T follicular helper cell (primary cell): Measurements from ENCODE around the gene BTBD6.
A peak's percentile ranks its signal among the peaks of the same experiment; 100 is the strongest.

Source experiments
- DNase-seq: peaks from one replicate; pipeline ENCODE4 v3.0.0-alpha.2; 2020; ENCODE audit warnings: low read depth
- total RNA-seq, 2 experiments: gene quantifications; one replicate each; lab custom pipeline; 2026; lab: John Stamatoyannopoulos, UW

Gene BTBD6
- 32.6 to 86.2 reads per million in 2 experiments for total RNA-seq

DNA sequence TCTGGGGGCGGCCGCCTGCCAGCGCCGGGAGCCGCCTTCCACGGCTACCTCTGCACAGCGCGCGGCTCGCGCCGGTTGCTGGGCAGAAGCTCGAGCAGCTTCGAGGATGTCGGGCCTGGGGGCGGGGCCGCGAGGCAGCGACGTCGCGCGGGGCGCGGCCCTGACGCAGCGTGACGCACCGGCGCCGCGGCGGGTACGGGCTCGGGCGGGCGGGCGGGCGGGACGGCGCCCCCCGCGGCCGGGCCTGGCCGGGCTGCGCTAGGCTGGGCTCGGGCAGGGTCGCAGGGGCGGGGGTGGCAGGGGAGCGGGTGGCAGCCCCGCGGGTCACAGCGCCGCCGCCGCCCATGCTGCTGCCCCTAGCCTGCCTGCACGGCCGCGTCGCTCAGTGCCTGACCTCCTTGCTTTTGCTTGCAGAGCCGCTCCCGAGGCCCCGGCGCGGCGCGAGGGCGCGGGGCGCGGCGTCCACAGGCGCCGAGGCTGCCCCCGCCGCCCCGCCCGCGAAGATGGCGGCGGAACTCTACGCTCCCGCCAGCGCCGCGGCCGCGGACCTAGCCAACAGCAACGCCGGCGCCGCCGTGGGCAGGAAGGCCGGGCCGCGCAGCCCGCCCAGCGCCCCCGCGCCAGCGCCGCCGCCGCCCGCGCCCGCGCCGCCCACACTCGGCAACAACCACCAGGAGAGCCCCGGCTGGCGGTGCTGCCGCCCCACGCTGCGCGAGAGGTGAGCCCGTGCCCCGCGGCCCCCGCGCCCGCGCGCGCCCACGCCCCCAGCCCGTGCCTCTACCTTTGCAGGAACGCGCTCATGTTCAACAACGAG, at the start of gene BTBD6:
BTBD6 (plus strand) TSS at position 166 of the 814 bp plus-strand sequence; CDS start at position 345, 179 bp downstream.
- DNase-seq, result peak; percentile 83

DNA sequence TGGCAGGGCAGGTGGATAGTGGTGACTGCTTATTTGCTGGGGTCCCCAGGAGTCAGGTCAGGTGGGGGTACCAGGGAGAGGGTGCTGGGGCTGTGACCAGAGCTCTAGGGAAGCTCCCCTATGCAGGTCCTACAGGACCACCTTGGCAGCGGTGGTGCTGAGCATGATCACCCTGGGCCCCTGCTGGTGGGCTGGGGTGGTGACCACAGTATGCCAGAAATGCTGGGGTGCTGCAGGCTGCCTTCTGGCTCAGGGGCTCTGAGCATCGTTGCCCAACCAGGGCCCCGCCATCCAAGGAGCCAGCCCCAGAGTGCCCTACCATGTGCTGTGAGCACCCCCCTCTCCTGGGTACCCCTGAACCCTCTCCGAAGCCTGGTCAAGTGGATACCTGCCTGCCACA, 49.7 kb upstream of the BTBD6 start:
- DNase-seq, result no peak

DNA sequence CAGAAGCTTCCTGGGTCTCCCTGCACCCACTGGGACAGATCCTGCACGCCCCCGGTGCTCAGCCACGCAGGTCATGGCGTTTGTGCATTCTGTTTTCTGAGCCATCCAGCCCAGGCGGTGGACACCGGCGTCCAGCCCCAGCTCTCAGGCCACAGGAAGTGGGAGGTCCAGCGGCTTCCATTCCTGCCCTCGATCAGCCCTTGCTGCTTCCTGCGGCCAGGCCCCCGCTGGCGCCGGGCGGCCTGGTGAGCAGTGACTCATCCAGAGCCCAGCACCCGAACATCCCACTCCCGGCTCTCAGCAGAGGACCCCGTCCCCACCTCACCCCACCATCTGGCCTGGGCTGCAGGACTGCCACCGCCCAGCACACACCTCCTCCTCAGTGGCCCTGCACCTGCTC, 49.2 kb upstream of the BTBD6 start:
- no peak for DNase-seq

DNA sequence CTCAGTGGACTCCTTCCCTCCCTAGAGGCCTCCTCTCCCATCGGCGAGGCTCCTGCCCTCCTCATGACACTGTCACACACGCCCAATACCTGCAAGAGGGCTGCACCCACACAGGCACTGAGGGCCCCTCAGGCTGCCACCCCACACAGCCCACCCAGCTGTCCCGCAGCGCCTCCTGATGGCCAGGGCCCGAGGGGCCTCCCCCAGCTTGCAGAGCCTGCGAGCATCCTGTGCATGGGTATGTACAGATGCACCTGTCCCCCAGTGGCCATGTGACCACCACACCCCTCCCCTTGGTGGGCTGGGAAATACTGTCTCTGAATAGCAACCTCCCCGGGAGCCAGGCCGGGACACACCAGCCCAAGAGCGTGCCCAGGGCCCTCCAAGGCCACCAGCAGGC, 48.3 kb upstream of the BTBD6 start:
- no peak for DNase-seq

DNA sequence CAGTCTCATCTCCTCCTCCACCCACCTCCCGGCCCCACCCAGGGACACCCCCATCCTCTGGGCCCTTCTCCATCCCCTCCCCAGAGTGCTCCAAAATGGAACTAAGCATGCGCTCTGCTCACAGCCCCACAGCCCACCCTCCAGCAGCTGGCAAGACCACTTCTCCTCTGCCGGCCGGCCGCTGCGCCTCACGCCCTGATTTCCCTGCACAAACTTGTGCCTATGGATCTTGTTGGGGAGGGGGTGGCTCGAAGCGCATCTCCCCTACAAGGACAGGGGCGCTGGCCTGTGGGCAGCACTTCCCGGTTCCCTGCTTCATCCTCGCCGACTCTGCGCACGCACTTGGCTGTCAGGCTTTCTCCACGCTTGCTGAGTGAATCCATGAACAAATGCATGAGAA, 47.7 kb upstream of the BTBD6 start:
- no peak for DNase-seq

DNA sequence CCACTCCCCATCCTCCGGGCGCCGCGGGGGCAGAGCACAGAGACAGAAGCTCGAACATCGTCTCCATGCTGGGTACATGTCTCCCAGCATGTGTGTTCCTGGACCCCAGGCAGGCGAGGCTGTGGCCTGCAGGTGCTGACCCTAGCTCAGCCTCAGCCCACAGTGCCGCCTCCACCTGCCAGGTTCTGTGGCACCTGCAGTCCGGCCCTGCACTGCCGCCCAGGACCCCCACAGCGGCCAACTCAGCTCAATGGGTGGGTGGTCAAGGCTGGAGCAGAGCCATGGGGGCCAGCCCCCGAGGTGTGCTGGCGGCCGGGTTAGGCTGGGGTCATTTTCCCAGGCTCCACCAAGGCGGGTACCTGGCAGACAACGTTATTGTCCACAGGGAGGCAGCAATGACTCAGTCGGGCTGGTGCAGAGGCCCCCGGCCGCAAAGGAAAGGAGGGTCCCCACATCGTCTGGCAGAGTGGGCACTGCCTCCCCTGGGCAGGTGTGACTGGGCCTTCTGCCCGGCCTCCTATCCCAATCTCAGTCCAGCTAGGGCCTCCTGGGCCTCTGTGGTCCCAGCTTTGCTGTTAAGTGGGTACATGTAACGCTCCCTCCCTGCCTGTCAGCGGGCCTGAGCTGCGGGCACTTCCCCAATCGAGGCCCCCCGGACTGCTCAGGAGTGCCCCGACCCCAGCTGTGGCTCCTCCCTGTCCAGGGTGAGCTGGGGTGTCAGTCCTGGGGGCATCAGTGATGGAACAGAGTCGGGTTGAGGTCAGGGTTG, 47.0 kb upstream of the BTBD6 start:
- no peak for DNase-seq

DNA sequence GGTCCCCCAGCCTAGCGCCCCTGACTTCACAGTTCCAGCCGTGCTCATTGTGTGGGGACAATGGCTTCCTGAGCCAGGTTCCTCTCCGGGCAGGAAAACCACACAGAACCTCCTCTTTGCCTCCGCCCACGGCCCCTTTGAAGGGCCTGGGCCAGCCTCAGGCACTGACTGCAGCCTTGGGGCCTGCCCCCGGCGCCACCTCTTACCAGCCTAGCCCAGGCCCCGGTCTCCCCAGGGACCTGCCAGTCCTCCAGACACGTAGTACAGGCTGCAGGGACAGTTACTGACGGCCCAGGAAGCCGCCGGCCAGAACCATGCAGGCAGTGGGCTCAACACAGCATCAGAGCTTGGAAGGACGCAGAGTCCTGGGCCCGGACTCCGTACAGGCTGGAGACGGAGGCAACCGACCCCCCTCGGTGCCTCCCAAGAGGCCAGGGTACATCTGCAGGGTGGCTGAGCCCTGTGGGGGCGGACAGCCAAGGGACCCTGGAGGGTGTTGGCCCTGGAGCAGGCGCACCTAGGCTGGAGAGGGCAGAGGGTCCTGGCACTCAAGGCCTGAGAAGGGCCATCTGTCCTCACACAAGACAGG, 46.3 kb upstream of the BTBD6 start:
- DNase-seq, result no peak

DNA sequence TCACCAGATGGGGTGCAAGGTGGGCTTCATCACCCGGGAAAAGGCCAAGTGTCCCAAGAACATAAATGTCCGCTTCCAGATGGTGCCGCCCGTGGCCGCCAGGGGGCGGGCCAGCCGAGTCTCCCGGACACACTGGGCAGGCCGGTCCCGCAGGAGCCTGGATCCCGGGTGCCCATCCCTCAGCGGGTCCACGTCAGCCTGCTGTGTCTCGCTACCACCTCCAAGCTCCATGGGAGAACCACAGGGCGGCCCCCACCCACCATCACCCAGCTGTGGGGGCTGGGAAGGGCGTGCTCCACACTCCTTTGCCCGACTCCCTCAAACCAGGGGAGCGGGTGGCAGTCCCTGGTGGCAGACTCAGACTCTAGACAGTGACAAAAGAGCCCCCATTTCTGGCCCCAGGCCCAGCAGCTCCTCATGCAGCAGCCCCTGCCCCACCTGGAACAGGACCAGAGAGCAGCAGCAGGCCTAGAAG, 45.2 kb upstream of the BTBD6 start:
- peak; percentile 41 for DNase-seq

DNA sequence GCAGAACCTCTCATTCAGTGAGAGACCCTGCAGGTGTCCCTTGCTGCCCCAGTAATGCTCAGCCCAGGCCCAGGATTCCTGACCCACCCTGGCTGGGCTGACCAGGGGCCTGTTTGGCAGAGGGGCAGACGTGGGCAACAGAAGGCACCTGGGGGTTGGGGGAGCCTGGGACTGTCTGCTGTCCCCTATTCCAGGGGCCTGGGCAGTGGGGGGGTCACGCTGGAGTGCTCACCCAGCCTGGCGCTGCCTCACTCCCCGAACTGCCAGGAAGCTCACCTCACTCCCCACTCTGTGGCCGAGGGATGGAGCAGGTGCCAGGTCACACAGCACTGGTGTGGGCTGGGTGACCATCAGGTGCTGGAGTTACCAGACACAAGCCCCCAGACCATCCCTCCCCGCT, 44.6 kb upstream of the BTBD6 start:
- no peak for DNase-seq

DNA sequence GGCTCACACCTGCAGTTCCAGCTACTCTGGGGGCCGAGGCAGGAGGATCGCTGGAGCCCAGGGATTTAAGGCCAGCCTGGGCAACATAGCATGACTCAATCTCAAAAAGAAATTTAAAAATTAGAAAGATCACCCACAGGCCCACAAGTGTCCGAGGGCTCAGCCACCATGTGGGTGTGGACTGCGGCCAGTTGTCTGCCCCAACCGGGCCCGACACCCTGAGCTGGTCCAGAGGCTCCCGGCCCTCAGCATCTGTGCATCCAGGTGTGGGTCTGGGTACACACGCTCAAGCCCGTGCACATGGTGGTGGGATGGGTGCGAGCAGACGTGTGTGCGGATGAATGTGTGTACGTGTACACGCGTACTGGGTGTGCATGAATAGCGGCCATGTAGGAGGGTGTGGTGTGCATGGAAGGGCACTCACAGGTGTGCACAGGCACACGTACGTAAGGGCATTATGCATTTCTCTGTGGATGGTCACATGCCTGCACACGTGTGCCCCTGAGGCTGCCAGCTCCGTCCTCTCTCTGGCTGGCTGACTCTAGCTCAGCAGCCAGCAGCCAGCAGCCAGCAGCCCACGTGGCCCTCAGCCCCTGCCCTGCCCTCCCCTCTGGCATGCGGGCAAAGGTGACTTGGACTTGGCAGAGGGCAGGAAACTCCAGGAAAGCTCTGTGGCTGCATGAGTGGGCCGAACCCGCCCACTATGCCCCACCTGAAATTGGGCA, 44.0 kb upstream of the BTBD6 start:
- no peak for DNase-seq

DNA sequence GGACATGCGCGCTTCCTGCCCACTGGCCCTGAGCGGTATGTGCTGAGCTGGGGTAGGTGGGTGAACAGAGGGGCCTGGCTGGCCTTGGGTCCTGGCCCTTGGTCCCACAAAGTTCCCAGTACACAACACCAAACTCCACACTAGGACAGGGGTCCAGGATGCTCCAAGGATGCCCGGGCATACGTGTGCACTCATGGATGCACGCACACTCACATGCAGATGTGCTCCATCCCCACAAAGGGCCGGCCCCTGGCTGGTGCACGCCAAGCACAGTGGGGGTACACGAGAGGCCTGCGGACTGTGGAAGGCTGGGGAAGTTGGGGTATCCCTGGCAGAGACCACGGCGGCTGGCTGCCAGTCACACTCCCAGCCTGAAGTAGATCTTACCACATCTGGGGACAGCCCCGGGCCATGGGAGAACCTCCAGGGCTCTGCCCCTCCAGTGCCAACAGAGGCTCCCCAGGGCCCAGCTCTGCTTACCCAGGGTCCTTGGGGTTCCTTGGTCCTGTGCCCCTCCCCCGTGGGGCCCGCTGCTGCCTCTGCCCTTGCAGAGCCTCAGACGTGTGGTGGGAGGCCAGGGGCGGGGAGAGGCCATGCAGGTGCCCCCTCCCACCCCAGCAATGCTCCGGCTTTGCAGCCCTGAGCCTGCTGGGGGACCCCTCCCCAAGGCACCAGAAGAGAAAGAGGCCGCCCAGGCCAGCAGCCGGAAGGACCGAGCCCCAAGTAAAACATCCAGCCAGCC, 43.2 kb upstream of the BTBD6 start:
- DNase-seq, result no peak

DNA sequence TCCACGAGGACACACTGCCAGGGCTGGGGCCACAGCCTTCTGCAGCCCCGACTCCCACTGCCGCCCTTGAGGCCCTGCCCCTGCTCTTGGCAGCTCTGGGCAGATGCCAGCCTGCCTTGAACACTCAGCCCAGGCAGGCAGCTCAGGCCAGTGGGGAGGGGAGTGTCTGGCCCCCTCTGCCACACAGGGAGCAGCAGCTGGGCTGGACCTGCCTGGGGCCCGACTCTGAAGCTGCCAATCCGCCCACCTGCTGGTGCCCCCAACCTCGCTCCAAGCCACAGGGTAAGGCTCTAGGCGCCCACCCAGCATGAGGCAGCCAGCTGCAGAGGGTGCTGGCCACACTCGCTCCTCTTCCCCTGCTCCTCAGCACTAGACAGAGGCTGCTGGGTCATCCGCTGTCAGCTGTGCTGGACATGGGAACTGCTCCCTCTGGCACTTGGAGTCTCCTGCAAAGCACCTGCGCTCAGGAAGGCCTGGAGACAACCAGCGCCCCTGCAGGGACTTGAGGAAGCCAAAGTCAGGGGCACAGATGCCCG, 42.6 kb upstream of the BTBD6 start:
- DNase-seq, result no peak

DNA sequence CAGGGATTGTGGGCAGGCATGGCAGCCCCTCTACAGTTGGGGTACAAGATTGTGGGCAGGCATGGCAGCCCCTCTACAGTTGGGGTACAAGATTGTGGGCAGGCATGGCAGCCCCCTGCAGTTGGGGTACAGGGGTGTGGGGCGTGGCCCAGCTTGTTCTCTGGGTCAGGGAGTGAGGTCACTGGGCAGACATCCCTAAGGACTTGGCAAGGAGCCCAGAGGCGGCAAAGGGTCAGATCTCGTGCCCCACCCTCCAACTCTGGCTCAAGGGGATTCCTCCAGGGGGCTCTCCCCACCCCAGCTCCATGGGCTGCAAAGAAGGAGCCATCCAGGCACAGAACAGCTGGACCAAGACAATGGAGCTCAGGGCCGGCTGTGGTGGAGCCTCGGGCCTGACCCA, 41.5 kb upstream of the BTBD6 start:
- DNase-seq, result no peak

DNA sequence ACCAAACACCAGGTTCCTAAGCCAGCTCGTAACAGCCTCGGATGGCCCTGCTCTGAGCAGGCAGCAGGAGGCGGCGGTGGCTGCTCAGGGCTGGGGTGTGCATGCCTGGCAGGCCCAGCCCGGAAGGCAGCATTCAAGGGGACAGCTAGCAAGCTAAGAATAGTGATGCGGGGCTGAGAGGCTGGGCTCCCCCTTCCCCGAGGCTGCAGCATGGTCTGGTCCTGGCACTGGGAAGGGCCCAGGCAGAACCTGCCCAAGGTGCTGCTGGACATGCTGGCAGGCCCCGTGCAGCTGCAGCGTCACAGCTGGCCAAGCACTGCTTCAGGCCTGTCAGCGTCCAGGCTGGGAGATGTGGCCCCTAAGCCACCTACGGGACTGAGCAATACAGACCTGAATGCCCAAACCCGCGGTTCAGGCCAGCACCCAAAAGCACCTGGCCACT, 40.9 kb upstream of the BTBD6 start:
- DNase-seq, result no peak

DNA sequence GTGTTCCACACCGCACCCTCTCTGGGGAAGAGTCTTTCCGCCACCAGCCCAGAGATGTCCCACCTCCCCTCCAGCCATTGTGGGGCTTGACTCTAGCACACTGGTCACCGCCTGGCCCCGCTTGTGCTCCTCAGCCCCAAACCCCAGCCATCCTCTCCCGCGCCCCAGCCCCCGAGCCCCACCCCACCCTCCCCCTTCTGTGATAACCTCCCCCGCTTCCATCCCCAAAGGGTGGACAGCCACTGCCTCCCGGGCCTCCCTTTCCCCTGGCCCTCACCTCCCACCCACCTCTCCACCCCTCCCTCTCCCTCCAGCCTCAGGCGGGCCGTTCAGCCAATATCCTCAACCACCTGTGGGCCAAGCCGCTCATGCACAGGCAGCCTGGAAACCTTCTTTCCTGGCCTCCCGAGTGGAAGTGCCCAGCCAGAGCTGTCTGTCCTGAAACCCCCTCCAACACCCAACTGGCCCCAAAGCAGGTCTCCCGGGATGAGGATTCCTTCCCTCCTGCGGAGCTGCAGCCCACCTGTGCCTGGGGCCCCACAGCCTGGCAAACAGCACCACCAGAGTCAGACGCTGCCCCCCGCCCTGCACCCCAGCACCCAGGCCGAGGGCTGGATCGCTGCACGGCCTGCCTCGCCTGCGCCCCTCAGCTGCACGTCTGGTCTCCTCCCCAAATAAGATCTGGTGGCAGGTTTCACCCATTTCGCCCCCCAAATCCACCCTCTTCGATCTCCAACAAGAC, 40.2 kb upstream of the BTBD6 start:
- DNase-seq, result no peak

DNA sequence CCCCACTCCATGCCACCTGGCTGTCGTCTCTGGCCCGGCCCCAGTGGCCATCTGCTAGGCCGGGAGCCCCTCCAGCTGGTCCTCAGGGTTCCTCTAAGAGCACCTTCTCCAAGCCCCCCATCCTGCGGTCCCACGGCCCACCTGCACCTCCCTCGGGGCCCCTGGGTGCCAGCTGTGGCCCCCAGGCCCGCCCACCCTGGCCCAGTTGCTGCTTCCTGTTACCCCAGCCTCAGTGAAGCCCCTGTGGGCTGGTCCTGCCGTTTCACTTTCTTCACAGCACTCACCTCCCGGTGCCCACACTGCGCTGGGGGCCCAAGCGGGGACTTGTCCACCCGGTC, 39.6 kb upstream of the BTBD6 start:
- DNase-seq, result no peak

DNA sequence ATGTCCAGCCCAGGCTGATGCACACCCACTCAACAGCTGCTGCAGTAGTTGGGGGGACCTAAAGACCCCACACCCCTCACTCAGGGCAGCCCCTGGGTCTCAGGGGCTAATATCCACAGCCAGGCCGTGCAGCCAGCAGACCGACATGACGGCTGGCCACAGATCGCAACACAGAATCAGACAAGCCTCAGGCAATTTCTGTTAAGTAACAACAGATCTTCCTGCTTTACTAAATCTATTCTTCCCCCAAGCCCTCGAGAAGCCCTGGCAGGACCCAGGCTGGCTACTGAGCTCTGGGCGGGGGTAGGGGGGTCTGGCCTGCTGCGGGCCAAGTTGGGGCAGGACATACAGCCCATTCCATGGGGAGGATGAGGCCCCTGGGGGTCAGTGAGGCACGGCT, 39.2 kb upstream of the BTBD6 start:
- no peak for DNase-seq

DNA sequence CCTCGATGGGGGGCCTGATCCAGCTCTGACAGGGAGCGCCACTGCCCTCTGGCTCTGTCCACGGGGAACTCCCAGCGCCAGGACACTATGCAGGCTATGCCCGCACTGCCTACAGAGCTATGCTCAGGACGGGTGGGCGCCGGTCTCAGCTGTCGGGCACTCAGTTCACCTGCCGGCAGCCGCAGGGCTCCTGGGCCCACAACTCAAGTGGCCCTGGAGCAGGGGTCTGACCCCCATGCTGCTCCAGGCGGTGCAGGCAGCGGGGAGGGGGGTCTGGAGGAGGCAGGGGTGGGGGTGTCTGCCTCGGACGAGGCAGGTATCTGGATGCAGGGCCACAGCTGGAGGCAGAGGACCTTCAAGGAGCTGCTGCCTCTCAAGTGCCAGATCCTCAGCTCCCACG, 38.7 kb upstream of the BTBD6 start:
- DNase-seq, result no peak

DNA sequence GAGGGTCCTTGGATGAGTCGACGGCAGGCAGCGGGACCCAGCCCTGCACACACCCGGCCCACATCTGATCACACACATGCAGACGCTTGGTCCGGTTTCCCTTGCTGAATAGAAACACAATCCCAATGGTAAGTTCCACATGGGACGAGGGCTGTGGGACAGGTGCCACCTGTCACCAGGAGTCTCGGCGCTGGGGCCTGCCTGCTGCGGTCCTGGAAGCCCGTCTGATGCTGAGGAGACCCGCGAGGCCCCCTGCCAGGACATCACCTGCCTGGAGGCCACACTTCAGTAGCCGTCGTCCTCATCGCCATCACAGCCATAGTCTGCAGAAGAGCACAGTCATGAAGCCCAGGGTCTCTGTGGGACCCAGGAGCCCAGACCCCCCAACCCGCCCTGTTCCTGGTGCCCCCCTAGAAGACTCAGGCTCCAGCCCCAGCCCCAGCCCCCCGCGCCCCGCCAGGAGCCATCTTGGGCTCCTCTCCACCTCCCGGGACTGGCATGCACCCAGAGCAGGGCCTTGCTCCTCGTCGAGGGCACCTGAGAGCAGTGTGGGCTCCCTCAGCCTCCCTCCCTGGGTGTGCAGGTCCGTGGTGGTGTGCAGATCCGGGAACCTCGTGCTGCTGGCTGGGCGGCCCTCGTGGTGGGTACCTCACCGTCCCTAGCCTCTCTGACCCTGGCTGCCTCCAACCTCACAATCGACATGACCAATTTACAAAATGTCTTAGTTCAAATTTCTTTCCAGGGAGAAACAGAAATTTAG, 37.9 kb upstream of the BTBD6 start:
- no peak for DNase-seq
